Mucosa of rectum (tissue), 2 donors: ENCODE data around the gene ADGRL3.

Experiments
- H3K27ac ChIP-seq, 2 donors: one replicate each; pipeline ENCODE4 v1.7.0; 2013; ENCODE audit warnings: inconsistent platforms in 2 of 2, low read depth in 2 of 2, low read length in 2 of 2
- H3K27me3 ChIP-seq, 2 donors: one replicate each; pipeline ENCODE4 v1.7.0; 2013; ENCODE audit warnings: low read length in 2 of 2; ENCODE audit not compliant: control insufficient read depth in 2 of 2, insufficient read depth in 2 of 2
- H3K36me3 ChIP-seq, 2 donors: one replicate each; pipeline ENCODE4 v1.7.0; 2013; ENCODE audit warnings: low read length in 2 of 2; ENCODE audit not compliant: control insufficient read depth in 2 of 2, insufficient read depth in 2 of 2
- H3K4me1 ChIP-seq, 2 donors: one replicate each; pipeline ENCODE4 v1.7.0; 2013; ENCODE audit warnings: low read length in 2 of 2, mild to moderate bottlenecking in 1 of 2; ENCODE audit not compliant: control insufficient read depth in 2 of 2, insufficient read depth in 2 of 2
- H3K4me3 ChIP-seq, 2 donors: one replicate each; pipeline ENCODE4 v1.7.0; 2013; ENCODE audit warnings: low read length in 2 of 2
- H3K9ac ChIP-seq, 2 donors: one replicate each; pipeline ENCODE4 v1.7.0; 2013; ENCODE audit warnings: low read length in 2 of 2, low read depth in 1 of 2, mild to moderate bottlenecking in 1 of 2
- H3K9me3 ChIP-seq, 2 donors: one replicate each; pipeline ENCODE4 v1.7.0; 2013; ENCODE audit warnings: low read length in 2 of 2; ENCODE audit not compliant: control insufficient read depth in 2 of 2
- donor health status: healthy.
- donor health status: Normal muscosa, but diverticular disease.

ADGRL3 gene

GRCh38 chr4:61588621-61589402, 388.7 kb downstream of the ADGRL3 start:
- Histone ChIP-seq H3K27me3 (no peaks in the 10 kb centered on the region), H3K36me3 (no peaks in the 10 kb centered on the region), H3K4me3 (no peak overlapping the region), H3K9ac (no peak overlapping the region), H3K9me3 (no peaks in the 10 kb centered on the region), H3K4me1 (no peaks in the 10 kb centered on the region), H3K27ac (no peak overlapping the region)

- Histone ChIP-seq H3K36me3 (no peaks in the 10 kb centered on the region), H3K9me3 (no peaks in the 10 kb centered on the region), H3K27ac (no peak overlapping the region), H3K27me3 (no peaks in the 10 kb centered on the region), H3K4me1 (no peaks in the 10 kb centered on the region), H3K4me3 (no peak overlapping the region), H3K9ac (no peak overlapping the region)
These were observed 390.8 kb downstream of the ADGRL3 start for GRCh38 chr4:61590881-61591280.

GRCh38 chr4:61596606-61597340, 396.6 kb downstream of the ADGRL3 start:
- Histone ChIP-seq H3K9ac (no peak overlapping the region), H3K4me3 (no peak overlapping the region), H3K27me3 (no peaks in the 10 kb centered on the region), H3K9me3 (no peaks in the 10 kb centered on the region), H3K36me3 (no peaks in the 10 kb centered on the region), H3K27ac (no peak overlapping the region), H3K4me1 (no peaks in the 10 kb centered on the region)

DNA sequence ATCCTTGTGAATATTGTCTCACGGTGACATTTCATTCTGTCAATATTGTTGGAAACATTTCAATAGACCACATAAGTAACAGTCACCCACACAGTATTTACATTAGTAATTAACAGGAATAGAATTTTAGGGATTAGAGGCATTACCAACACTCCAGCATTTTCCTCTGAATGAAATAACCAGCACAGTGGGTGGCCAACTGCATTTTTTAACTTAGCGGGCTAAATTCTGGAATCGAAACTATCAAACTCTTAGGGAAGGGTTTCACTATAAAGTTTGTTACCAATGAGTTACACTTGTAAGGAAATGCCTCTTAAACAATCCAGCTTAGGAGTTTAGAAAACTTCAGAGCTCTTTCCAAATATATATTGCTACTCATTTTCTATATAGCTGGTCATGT, 403.0 kb downstream of the ADGRL3 start:
- no peak overlapping the region for H3K27ac ChIP-seq
- no peaks in the 10 kb centered on the region for H3K4me1 ChIP-seq
- no peak overlapping the region for H3K9ac ChIP-seq
- H3K27me3 ChIP-seq: no peaks in the 10 kb centered on the region
- H3K4me3 ChIP-seq: no peak overlapping the region
- no peaks in the 10 kb centered on the region for H3K9me3 ChIP-seq
- H3K36me3 ChIP-seq: no peaks in the 10 kb centered on the region

DNA sequence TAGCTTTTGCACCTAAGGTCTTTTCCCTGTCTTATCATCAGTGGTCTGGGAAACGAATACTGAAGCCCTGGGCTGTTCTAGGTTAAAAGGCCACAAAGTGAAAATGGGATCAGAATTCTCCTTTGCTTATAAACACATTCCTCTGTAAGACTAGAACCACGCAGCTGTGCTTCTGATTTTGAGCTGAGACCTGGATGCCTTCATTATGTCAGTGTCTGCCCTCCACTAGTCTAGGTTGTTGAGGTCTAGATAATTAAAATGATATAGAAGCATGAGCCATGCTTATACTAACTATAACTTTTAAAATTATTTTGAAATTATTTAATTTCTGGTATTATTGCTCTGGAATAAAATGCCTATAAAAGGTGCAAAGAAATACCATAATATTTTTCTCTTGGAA, 403.9 kb downstream of the ADGRL3 start:
- Histone ChIP-seq H3K27me3 (no peaks in the 10 kb centered on the region), H3K36me3 (no peaks in the 10 kb centered on the region), H3K27ac (no peak overlapping the region), H3K4me3 (no peak overlapping the region), H3K9ac (no peak overlapping the region), H3K4me1 (no peaks in the 10 kb centered on the region), H3K9me3 (no peaks in the 10 kb centered on the region)

GRCh38 chr4:61605984-61606383, 405.9 kb downstream of the ADGRL3 start:
- no peak overlapping the region for H3K4me3 ChIP-seq
- no peaks in the 10 kb centered on the region for H3K27me3 ChIP-seq
- no peak overlapping the region for H3K9ac ChIP-seq
- H3K36me3 ChIP-seq: no peaks in the 10 kb centered on the region
- H3K27ac ChIP-seq: no peak overlapping the region
- H3K4me1 ChIP-seq: no peaks in the 10 kb centered on the region
- no peaks in the 10 kb centered on the region for H3K9me3 ChIP-seq

- Histone ChIP-seq H3K9ac (no peak overlapping the region), H3K4me1 (no peaks in the 10 kb centered on the region), H3K27me3 (no peaks in the 10 kb centered on the region), H3K4me3 (no peak overlapping the region), H3K9me3 (no peaks in the 10 kb centered on the region), H3K36me3 (no peaks in the 10 kb centered on the region), H3K27ac (no peak overlapping the region)
These were observed 414.1 kb downstream of the ADGRL3 start for GRCh38 chr4:61614231-61614630.

DNA sequence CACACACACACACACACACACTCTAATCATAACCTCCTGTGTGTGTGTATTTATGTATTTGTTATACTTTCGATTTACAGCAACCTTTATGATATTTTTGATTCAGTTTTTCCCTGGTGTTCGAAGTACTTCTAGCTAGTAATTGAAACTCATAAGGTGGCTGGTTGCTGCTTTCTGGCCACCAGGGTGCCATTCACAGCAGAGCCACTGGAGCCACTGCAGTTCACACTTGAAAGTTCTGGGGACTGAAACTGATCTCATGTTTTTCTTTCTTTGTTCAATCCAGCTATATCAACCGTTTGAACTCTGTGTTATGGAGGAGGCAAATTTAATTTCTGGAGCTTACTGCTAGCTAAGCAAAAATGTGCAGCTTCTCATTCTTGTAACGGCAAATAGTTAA, 419.4 kb downstream of the ADGRL3 start:
- Histone ChIP-seq H3K27ac (no peak overlapping the region), H3K4me3 (no peak overlapping the region), H3K27me3 (no peaks in the 10 kb centered on the region), H3K9ac (no peak overlapping the region), H3K9me3 (no peaks in the 10 kb centered on the region), H3K36me3 (no peaks in the 10 kb centered on the region), H3K4me1 (no peaks in the 10 kb centered on the region)

DNA sequence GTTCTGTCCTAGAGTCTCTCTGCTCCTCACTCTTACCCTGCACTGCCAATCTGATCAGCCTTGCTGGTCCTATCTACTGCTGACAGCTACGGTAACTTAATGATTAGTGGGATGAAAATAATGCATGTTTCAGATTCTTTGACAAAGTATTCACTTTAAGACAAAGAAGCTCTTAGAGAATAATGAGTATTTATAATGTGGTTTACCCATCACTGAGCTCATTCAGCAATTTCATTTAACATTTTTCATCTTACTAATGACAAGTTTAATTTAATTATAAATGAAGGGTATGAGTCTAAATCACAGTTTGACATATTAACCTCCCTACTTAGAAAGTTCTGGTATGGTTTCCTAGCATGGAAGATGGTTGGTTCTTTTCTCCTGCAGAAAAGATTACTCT, 428.2 kb downstream of the ADGRL3 start:
- no peaks in the 10 kb centered on the region for H3K4me1 ChIP-seq
- H3K9ac ChIP-seq: no peak overlapping the region
- no peaks in the 10 kb centered on the region for H3K36me3 ChIP-seq
- no peaks in the 10 kb centered on the region for H3K9me3 ChIP-seq
- H3K27ac ChIP-seq: no peak overlapping the region
- H3K27me3 ChIP-seq: no peaks in the 10 kb centered on the region
- H3K4me3 ChIP-seq: no peak overlapping the region

DNA sequence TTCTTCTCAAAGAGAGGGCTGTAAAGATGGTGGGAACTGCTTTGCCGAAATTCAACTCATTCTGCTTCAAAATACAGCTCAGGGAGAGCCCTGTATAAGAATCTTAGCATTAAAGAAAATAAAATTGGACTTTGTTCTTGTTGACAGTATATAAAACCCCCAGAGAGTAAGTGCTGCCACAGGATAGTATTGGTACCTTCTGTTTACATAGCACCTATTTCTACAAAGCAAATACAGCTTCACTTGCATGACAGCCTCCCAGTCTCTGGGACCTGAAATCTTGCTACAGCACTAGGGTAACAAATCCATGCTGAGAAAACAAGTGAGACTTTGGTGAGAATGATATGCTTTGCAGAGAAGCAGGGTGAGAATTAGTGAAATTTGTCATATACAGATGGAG, 428.6 kb downstream of the ADGRL3 start:
- Histone ChIP-seq H3K4me3 (no peak overlapping the region), H3K9me3 (no peaks in the 10 kb centered on the region), H3K27me3 (no peaks in the 10 kb centered on the region), H3K4me1 (no peaks in the 10 kb centered on the region), H3K36me3 (no peaks in the 10 kb centered on the region), H3K27ac (no peak overlapping the region), H3K9ac (no peak overlapping the region)
